ENCODE data around the gene DPF3. TPM values are rescaled to one million over a fixed set of nuclear protein-coding genes. Genes with fewer than 3 reads are reported as not detected.

The DPF3 gene
- total RNA-seq, 1 experiment from 2014 or later: not detected

DNA sequence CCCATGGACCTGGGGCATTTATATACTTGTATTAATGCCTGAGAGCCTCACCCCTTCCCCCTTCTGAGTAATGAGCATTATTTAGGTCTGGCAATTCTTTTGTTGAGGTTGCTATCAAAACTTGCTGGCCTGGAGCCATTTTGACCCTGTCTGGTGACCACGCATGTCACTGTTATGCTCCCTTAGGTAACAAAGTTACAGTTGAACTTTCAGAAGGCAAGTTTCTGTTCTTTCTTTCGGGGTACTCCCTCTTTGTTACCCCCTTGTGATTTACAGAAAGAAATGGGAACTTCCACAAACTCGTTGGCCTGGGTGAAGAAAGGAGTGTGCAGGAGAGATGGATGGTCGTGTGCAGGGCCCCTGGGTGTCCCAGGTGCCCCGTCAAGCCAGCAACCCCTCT lies 305.4 kb downstream of the DPF3 start:
- Histone ChIP-seq H3K27ac (no peak overlapping the region), H3K9me2 (ENCODE audit: insufficient read depth) (no peaks in the 10 kb centered on the region), H3F3A (ENCODE audit: insufficient read depth, low read depth) (no peaks in the 10 kb centered on the region), H4K20me1 (ENCODE audit: insufficient read depth) (no peaks in the 10 kb centered on the region), H3K79me2 (ENCODE audit: low read depth) (no peaks in the 10 kb centered on the region), H3K4me2 (no peak overlapping the region), H3K36me3 (ENCODE audit: low read depth) (no peaks in the 10 kb centered on the region), H3K4me1 (replicated peaks; ENCODE audit: insufficient read depth) (no peaks in the 10 kb centered on the region), H2AFZ (no peak overlapping the region), H3K9me3 (ENCODE audit: insufficient read depth, low read depth) (no peaks in the 10 kb centered on the region), H3K4me3 (no peak overlapping the region), H3K27me3 (ENCODE audit: insufficient read depth, low read depth) (peaks cover 23% of the 10 kb centered on the region)
- ChIA-PET POLR2A (ENCODE audit: unreplicated experiment) (no interaction called here), CTCF (no interaction called here)
- DNase-seq: no peak
- TF ChIP-seq, protein P1, sequence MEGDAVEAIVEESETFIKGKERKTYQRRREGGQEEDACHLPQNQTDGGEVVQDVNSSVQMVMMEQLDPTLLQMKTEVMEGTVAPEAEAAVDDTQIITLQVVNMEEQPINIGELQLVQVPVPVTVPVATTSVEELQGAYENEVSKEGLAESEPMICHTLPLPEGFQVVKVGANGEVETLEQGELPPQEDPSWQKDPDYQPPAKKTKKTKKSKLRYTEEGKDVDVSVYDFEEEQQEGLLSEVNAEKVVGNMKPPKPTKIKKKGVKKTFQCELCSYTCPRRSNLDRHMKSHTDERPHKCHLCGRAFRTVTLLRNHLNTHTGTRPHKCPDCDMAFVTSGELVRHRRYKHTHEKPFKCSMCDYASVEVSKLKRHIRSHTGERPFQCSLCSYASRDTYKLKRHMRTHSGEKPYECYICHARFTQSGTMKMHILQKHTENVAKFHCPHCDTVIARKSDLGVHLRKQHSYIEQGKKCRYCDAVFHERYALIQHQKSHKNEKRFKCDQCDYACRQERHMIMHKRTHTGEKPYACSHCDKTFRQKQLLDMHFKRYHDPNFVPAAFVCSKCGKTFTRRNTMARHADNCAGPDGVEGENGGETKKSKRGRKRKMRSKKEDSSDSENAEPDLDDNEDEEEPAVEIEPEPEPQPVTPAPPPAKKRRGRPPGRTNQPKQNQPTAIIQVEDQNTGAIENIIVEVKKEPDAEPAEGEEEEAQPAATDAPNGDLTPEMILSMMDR (conservative IDR thresholded peaks at IDR 0.05): no peak
- no peak for TF ChIP-seq EZH2 (IDR thresholded peaks at IDR 0.05; ENCODE audit: low read depth)
- intact Hi-C loops (cut with micrococcal nuclease; ENCODE audit: unreplicated experiment): no loop called here
- BruUV-seq (replicated peaks): no TSS peak

DNA sequence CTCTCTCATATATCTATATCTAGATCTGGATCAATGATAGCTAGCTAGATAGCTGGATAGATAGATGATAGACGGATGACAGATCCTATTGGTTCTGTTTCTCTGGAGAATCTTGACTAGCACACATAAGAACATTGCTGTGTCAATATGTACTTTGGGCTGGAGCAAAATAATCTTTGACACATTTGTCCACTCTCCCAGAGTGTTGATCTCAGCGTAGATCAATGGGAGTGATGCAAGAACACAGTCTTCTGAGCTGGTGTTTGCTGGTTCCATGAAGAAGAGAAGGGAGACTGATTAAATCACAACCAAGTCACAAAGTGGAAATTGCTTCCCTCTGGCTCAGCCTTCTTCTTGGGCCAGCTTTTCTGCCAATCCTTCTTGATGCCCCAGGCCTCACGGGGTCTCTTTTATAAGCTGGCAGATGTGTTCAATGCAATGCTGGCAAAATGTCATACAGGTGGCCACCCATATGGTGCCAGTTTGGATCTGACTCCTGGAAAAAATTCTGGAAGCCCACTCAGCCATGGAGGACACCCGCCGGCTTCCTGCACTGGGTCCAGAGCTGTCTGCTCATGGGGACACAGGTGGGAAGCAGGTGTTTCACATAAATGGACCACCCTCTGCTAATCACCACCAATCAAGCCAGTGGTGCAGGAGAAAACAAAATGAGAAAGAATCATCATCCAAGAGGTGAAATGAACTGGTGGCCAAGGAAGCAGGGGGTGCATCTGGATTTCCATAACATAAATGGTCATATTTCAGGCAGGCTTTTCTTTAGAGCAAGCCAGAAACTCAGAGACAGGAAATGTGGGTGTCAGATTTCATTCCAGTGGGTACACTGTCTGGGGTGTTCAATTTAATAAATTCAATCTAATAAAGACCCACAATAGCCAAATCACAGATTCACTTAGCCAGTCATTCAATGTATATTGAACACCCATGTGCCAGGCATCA lies 310.3 kb downstream of the DPF3 start:
- BruUV-seq (replicated peaks): no TSS peak
- ChIA-PET POLR2A (ENCODE audit: unreplicated experiment) (no interaction called here), CTCF (no interaction called here)
- no peak for DNase-seq
- no peaks in the 10 kb centered on the region for H3K9me2 ChIP-seq (ENCODE audit: insufficient read depth)
- no peaks in the 10 kb centered on the region for H3K4me1 ChIP-seq (replicated peaks; ENCODE audit: insufficient read depth)
- no peak overlapping the region for H3K27ac ChIP-seq
- H3K4me2 ChIP-seq: no peak overlapping the region
- H3K36me3 ChIP-seq (ENCODE audit: low read depth): no peaks in the 10 kb centered on the region
- H3F3A ChIP-seq (ENCODE audit: insufficient read depth, low read depth): no peaks in the 10 kb centered on the region
- no peak overlapping the region for H3K4me3 ChIP-seq
- H4K20me1 ChIP-seq (ENCODE audit: insufficient read depth): no peaks in the 10 kb centered on the region
- no peaks in the 10 kb centered on the region for H3K27me3 ChIP-seq (ENCODE audit: insufficient read depth, low read depth)
- no peak for TF ChIP-seq EZH2 (IDR thresholded peaks at IDR 0.05; ENCODE audit: low read depth)
- TF ChIP-seq, protein P1 (conservative IDR thresholded peaks at IDR 0.05): no peak
- H2AFZ ChIP-seq: no peak overlapping the region
- intact Hi-C loops (cut with micrococcal nuclease; ENCODE audit: unreplicated experiment): no loop called here
- no peaks in the 10 kb centered on the region for H3K9me3 ChIP-seq (ENCODE audit: insufficient read depth, low read depth)
- H3K79me2 ChIP-seq (ENCODE audit: low read depth): no peaks in the 10 kb centered on the region

DNA sequence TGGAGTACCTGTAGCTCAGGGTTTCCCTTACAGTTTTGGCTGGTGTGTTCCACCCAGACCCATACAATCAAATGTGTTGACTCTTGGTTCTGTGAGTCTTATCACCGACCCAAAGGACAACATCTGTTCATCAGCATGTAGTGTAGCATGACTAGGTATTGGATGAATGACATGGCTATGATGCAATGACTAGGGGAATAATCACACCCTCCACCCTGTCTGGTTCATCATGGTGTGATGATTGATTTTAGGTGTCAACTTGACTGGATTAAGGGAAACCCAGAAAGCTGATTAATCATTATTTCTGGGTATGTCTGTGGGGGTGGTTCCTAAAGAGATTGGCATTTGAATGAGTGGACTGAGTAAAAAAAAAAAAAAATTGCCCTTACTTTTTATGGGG lies 311.3 kb downstream of the DPF3 start:
- intact Hi-C loops (cut with micrococcal nuclease; ENCODE audit: unreplicated experiment): no loop called here
- Histone ChIP-seq H3K4me2 (no peak overlapping the region), H3K27me3 (ENCODE audit: insufficient read depth, low read depth) (peaks cover 2% of the 10 kb centered on the region; the same call in 1 of the 2 replicates), H3K9me3 (ENCODE audit: insufficient read depth, low read depth) (no peaks in the 10 kb centered on the region), H3K9me2 (ENCODE audit: insufficient read depth) (no peaks in the 10 kb centered on the region), H3K27ac (no peak overlapping the region), H3K4me3 (no peak overlapping the region), H3F3A (ENCODE audit: insufficient read depth, low read depth) (no peaks in the 10 kb centered on the region), H3K36me3 (ENCODE audit: low read depth) (no peaks in the 10 kb centered on the region), H2AFZ (no peak overlapping the region), H4K20me1 (ENCODE audit: insufficient read depth) (no peaks in the 10 kb centered on the region), H3K79me2 (ENCODE audit: low read depth) (no peaks in the 10 kb centered on the region), H3K4me1 (replicated peaks; ENCODE audit: insufficient read depth) (no peaks in the 10 kb centered on the region)
- no peak for DNase-seq
- TF ChIP-seq, protein P1 (conservative IDR thresholded peaks at IDR 0.05): no peak
- no peak for TF ChIP-seq EZH2 (IDR thresholded peaks at IDR 0.05; ENCODE audit: low read depth)
- BruUV-seq (replicated peaks): no TSS peak
- CTCF ChIA-PET: no interaction called here
- POLR2A ChIA-PET (ENCODE audit: unreplicated experiment): no interaction called here
